ENCODE results near the gene TAS2R39.

GRCh38 chr7:143172354-143172753 lies 10.9 kb upstream of the TAS2R39 start:
- no peak for TF ChIP-seq EP300 (IDR thresholded peaks at IDR 0.05)
- TF ChIP-seq POLR2A (IDR thresholded peaks at IDR 0.05): no peak
- no peak for TF ChIP-seq CTCF (IDR thresholded peaks at IDR 0.05)
- no peak for TF ChIP-seq POLR2AphosphoS5 (IDR thresholded peaks at IDR 0.05)

All from sigmoid colon (tissue), 4 donors.